Naive thymus-derived CD8-positive, alpha-beta T cell (primary cell): ENCODE measurements around the gene DNPEP. TPM values are rescaled to one million over a fixed set of nuclear protein-coding genes. Genes with fewer than 3 reads are reported as not detected.

ENCODE experiments used
- ATAC-seq, 2 donors: fragments of 150-1000 bp; cut with Tn5 transposase in 1 of 2; sonication (Bioruptor Pico), chemical (Tn5 transposase) in 1 of 2; 1 replicate in 1 of 2; 2 replicates in 1 of 2; pipeline ENCODE4 v1.10.0; 2021; ENCODE audit warnings: mild to moderate bottlenecking in 2 of 2, moderate library complexity in 2 of 2
- POLR2A ChIA-PET: fragments of 350-600 bp; sonication (Branson Sonifier 250); formaldehyde crosslinking; loops from one replicate; lab custom pipeline; 2021; ENCODE audit warnings: antibody characterized with exemption; lab: Charles Lee
- DNase-seq, 10 donors: peaks; one replicate each; pipeline versions ENCODE4 v3.0.0 to v3.0.0-alpha.2; 2020 to 2022
- H3K27ac Mint-ChIP-seq, 10 donors: one replicate each; pipeline ENCODE4 v1.8.0; 2020 to 2022; ENCODE audit warnings: mild to moderate bottlenecking in 10 of 10, mixed read lengths in 10 of 10, moderate library complexity in 4 of 10, inconsistent platforms in 1 of 10
- H3K27me3 Mint-ChIP-seq, 5 donors: one replicate each; pipeline ENCODE4 v1.8.0; 2021 to 2022; ENCODE audit warnings: mixed read lengths in 5 of 5
- H3K36me3 Mint-ChIP-seq, 3 donors: one replicate each; pipeline ENCODE4 v1.8.0; 2020 to 2022; ENCODE audit warnings: mixed read lengths in 3 of 3, mild to moderate bottlenecking in 2 of 3, inconsistent platforms in 1 of 3
- H3K4me1 Mint-ChIP-seq, 4 donors: one replicate each; pipeline ENCODE4 v1.8.0; 2021 to 2022; ENCODE audit warnings: mixed read lengths in 4 of 4
- H3K4me3 Mint-ChIP-seq, 10 donors: one replicate each; pipeline ENCODE4 v1.8.0; 2020 to 2022; ENCODE audit warnings: mild to moderate bottlenecking in 10 of 10, mixed read lengths in 10 of 10, moderate library complexity in 6 of 10, inconsistent platforms in 1 of 10
- H3K9me3 Mint-ChIP-seq, 9 donors: one replicate each; pipeline ENCODE4 v1.8.0; 2020 to 2022; ENCODE audit warnings: mixed read lengths in 9 of 9, mild to moderate bottlenecking in 3 of 9, inconsistent platforms in 1 of 9, moderate library complexity in 1 of 9
- polyA plus RNA-seq, 3 donors: library from polyadenylated mRNA; unstranded; fragments of 300-500 nt; fragmentation: Illumina TruSeq; gene quantifications; one replicate each; pipeline ENCODE4 v1.2.3, GENCODE V29; 2021
- total RNA-seq, 8 experiments: library from RNA in 2 of 8; stranded (reverse) in 2 of 8; gene quantifications; one replicate each; pipeline ENCODE4 v1.2.3 and lab custom pipeline; 2021 to 2026

DNPEP gene
- total and polyA plus RNA-seq, 5 experiments from 2014 or later = 51.2 to 89.1 (median 62.6) TPM

- POLR2A ChIA-PET = no interaction called here
- no peak overlapping the region for H3K27ac Mint-ChIP-seq
- H3K9me3 Mint-ChIP-seq = no peaks in the 10 kb centered on the region
- peaks cover 0 to 4% (median 0%) of the 10 kb centered on the region in 5 donors for H3K27me3 Mint-ChIP-seq
- no peak for ATAC-seq
- H3K36me3 Mint-ChIP-seq = peaks cover 0 to 2% (median 0%) of the 10 kb centered on the region in 3 donors
- H3K4me3 Mint-ChIP-seq = no peak overlapping the region
- no peak for DNase-seq
- H3K4me1 Mint-ChIP-seq = peaks cover 5 to 20% (median 14%) of the 10 kb centered on the region in 4 donors
Observed at GRCh38 chr2:219392754-219393153, 5.0 kb upstream of the DNPEP start.

GRCh38 chr2:219388907-219389156, 1.1 kb upstream of the DNPEP start:
- POLR2A ChIA-PET = interaction anchor here (0.6 to 2.5 kb wide), 13 partner anchors 8 to 1119 kb away, joined by 3 to 13 read pairs (median 5); partner anchors contain the start of genes AAMP, ANKZF1, ATG9A and BCS1L
- H3K36me3 Mint-ChIP-seq = peaks cover 0 to 19% (median 5%) of the 10 kb centered on the region in 3 donors
- H3K9me3 Mint-ChIP-seq = no peaks in the 10 kb centered on the region
- H3K4me3 Mint-ChIP-seq = peak overlapping the region; percentile 63 to 96 (median 75)
- H3K27me3 Mint-ChIP-seq = peaks cover 0 to 1% (median 0%) of the 10 kb centered on the region in 5 donors
- H3K27ac Mint-ChIP-seq = peak overlapping the region; percentile 25 to 96 (median 92)
- peaks cover 2 to 31% (median 20%) of the 10 kb centered on the region in 4 donors for H3K4me1 Mint-ChIP-seq
- DNase-seq (no peak), ATAC-seq (no peak)

GRCh38 chr2:219388121-219388906, 602 bp upstream of the DNPEP start:
- peak overlapping the region; percentile 63 to 97 (median 75) for H3K4me3 Mint-ChIP-seq
- POLR2A ChIA-PET = interaction anchor here (0.6 to 2.5 kb wide), 26 partner anchors 9 to 1172 kb away, joined by 3 to 13 read pairs (median 4); partner anchors contain the start of genes AAMP, ABCB6, ANKZF1 and ARPC2
- H3K9me3 Mint-ChIP-seq = no peaks in the 10 kb centered on the region
- ATAC-seq (peak; percentile 78 to 79), DNase-seq (peak; percentile 95 to 100 (median 99))
- peaks cover 0 to 24% (median 7%) of the 10 kb centered on the region in 3 donors for H3K36me3 Mint-ChIP-seq
- H3K4me1 Mint-ChIP-seq = peaks cover 4 to 36% (median 22%) of the 10 kb centered on the region in 4 donors
- peak overlapping the region; percentile 25 to 96 (median 92) for H3K27ac Mint-ChIP-seq
- H3K27me3 Mint-ChIP-seq = peaks cover 0 to 1% (median 0%) of the 10 kb centered on the region in 5 donors

DNA sequence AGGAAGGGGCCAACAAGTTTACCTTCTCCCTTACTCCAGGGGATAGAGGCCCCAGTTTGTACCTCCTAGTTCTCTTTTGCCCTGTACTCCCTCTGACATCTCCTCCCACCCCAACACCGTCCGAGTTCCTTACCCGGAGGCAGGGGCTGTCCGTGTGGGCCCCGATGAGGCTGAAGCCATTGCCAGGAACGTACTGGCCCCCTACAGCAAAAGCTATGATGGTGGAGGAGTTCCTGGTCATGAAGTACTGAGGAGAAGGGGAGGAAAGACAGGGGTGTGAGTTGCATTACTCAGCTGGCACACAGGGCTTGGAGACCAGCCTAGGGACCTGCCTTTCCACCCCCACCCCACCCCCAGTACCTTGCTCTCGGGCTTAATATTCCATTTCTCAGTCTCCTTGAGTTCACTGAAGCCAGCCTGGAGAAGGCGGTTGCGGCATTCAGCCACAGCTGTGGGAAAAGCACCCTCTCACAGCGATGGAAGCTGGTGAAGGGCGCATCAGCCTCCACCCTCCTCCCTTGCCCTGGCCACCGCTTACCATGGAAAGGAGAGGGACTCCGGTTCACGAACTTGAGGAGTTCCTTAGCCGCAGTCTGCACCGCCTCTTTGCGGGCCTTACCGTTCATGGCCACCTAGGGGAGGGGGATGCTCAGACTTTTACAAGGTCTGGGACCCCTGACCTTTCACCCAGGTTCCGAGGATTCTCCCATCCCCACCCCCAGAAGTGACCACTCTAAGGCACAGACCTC, 1.0 kb downstream of the DNPEP start:
- Mint-ChIP-seq H3K9me3 (no peaks in the 10 kb centered on the region), H3K27ac (peak overlapping the region; percentile 91 to 99 (median 96)), H3K4me3 (peak overlapping the region; percentile 90 to 97 (median 94)), H3K4me1 (peaks cover 6 to 36% (median 23%) of the 10 kb centered on the region in 4 donors), H3K27me3 (no peaks in the 10 kb centered on the region), H3K36me3 (peaks cover 0 to 37% (median 7%) of the 10 kb centered on the region in 3 donors)
- ATAC-seq (no peak), DNase-seq (peak in 2 of 10 donors; percentile 5 to 9)
- POLR2A ChIA-PET = interaction anchor here (0.6 to 2.5 kb wide), 7 partner anchors 10 to 1435 kb away, joined by 3 to 10 read pairs (median 9); partner anchors contain the start of genes ANKZF1, ATG9A, DNAJB2 and TTLL4

GRCh38 chr2:219385958-219386520, 1.7 kb downstream of the DNPEP start:
- ATAC-seq (no peak), DNase-seq (no peak)
- peaks cover 7 to 38% (median 23%) of the 10 kb centered on the region in 4 donors for H3K4me1 Mint-ChIP-seq
- H3K9me3 Mint-ChIP-seq = no peaks in the 10 kb centered on the region
- peak overlapping the region in 4 of 10 donors; percentile 29 to 97 (median 85) for H3K27ac Mint-ChIP-seq
- POLR2A ChIA-PET = interaction anchor here (0.9 kb wide), 1 partner anchor 675 kb away, joined by 3 read pairs; the partner anchor contains the start of gene TTLL4
- H3K4me3 Mint-ChIP-seq = peak overlapping the region in 9 of 10 donors; percentile 55 to 96 (median 94)
- H3K27me3 Mint-ChIP-seq = no peaks in the 10 kb centered on the region
- peaks cover 0 to 44% (median 10%) of the 10 kb centered on the region in 3 donors for H3K36me3 Mint-ChIP-seq

- Mint-ChIP-seq H3K27ac (peak overlapping the region in 5 of 10 donors; percentile 32 to 68 (median 56)), H3K4me1 (peaks cover 7 to 38% (median 23%) of the 10 kb centered on the region in 4 donors), H3K4me3 (peak overlapping the region in 6 of 10 donors; percentile 12 to 45 (median 22)), H3K36me3 (peaks cover 0 to 52% (median 10%) of the 10 kb centered on the region in 3 donors), H3K27me3 (no peaks in the 10 kb centered on the region), H3K9me3 (no peaks in the 10 kb centered on the region)
- no peak for ATAC-seq
- DNase-seq = no peak
- POLR2A ChIA-PET = no interaction called here
Observed at GRCh38 chr2:219384859-219385258, 2.9 kb downstream of the DNPEP start.

DNA sequence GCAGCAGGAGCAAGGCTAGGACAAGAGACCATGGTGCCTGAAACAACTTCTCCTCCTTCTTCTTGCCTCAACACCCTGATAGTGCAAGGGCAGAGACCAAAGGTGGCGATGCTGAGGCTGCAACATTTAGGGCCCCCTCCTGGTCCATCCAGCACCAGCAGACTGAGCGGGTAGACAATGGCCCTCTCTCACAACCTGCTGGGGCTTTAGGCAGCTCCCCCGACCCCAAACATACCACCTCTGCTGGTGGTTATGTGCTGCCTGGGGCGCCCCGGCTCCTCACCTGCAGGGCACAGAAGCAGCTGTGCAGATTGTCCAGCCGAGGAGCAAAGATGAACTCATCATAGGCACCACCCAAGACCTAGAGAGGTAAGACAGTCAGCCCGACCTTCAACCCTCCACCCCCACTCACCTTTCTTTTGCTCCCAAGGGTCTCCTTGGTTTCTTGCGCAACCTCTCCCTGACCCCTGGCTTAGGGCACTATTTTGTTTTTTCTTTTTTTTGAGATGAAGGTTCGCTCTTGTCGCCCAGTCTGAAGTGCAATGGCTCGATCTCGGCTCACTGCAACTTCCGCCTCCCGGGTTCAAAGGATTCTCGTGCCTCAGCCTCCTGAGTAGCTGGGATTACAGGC, 3.5 kb downstream of the DNPEP start:
- POLR2A ChIA-PET = no interaction called here
- ATAC-seq (no peak), DNase-seq (no peak)
- peaks cover 7 to 38% (median 23%) of the 10 kb centered on the region in 4 donors for H3K4me1 Mint-ChIP-seq
- no peaks in the 10 kb centered on the region for H3K27me3 Mint-ChIP-seq
- peak overlapping the region in 4 of 10 donors; percentile 33 to 48 (median 38) for H3K27ac Mint-ChIP-seq
- H3K9me3 Mint-ChIP-seq = no peaks in the 10 kb centered on the region
- peaks cover 0 to 52% (median 10%) of the 10 kb centered on the region in 3 donors for H3K36me3 Mint-ChIP-seq
- H3K4me3 Mint-ChIP-seq = peak overlapping the region in 3 of 10 donors; percentile 12 to 33 (median 29)

GRCh38 chr2:219381448-219381847, 6.3 kb downstream of the DNPEP start:
- no peaks in the 10 kb centered on the region for H3K9me3 Mint-ChIP-seq

DNA sequence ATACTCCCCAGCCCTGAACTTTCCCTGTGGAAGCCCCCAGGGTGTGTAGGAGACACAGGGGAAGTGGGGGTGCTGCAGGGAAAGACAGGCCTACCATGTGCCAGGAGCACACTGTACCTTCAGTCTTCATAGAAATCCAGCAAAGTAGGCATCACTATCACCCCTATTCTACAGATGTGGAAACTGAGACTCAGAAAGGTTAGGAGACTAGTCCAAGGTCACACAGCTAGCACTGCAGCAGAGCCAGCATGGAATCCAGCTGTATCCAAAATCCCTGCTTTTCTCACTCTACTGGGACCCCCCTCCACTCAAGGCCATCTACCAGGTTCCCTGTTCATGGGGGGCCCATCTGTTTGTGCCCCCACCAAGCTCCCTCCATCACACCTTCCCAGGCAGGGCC, 6.8 kb downstream of the DNPEP start:
- H3K36me3 Mint-ChIP-seq = peaks cover 0 to 71% (median 15%) of the 10 kb centered on the region in 3 donors
- H3K27ac Mint-ChIP-seq = peak overlapping the region in 1 of 10 donors; percentile 29
- no peak for DNase-seq

More at GRCh38 chr2:219381448-219381847, 6.3 kb downstream of the DNPEP start:
- Mint-ChIP-seq H3K27ac (no peak overlapping the region), H3K4me3 (no peak overlapping the region), H3K4me1 (peaks cover 7 to 22% (median 10%) of the 10 kb centered on the region in 4 donors), H3K27me3 (no peaks in the 10 kb centered on the region), H3K36me3 (peaks cover 0 to 70% (median 18%) of the 10 kb centered on the region in 3 donors)
- POLR2A ChIA-PET = no interaction called here
- no peak for DNase-seq
- no peak for ATAC-seq

GRCh38 chr2:219378163-219378851, 9.4 kb downstream of the DNPEP start:
- H3K4me1 Mint-ChIP-seq = peaks cover 0 to 6% (median 2%) of the 10 kb centered on the region in 4 donors
- ATAC-seq (no peak), DNase-seq (no peak)
- POLR2A ChIA-PET = interaction anchor here (1.4 kb wide), 1 partner anchor 9 kb away, joined by 3 read pairs; the partner anchor contains the start of gene DNPEP
- no peaks in the 10 kb centered on the region for H3K27me3 Mint-ChIP-seq
- peak overlapping the region in 2 of 10 donors; percentile 17 to 70 for H3K27ac Mint-ChIP-seq
- no peak overlapping the region for H3K4me3 Mint-ChIP-seq
- peaks cover 0 to 72% (median 21%) of the 10 kb centered on the region in 3 donors for H3K36me3 Mint-ChIP-seq
- no peaks in the 10 kb centered on the region for H3K9me3 Mint-ChIP-seq

More for the DNA sequence above, 6.8 kb downstream of the DNPEP start:
- POLR2A ChIA-PET = no interaction called here
- H3K27me3 Mint-ChIP-seq = no peaks in the 10 kb centered on the region
- H3K4me3 Mint-ChIP-seq = no peak overlapping the region
- H3K9me3 Mint-ChIP-seq = no peaks in the 10 kb centered on the region
- peaks cover 3 to 16% (median 7%) of the 10 kb centered on the region in 4 donors for H3K4me1 Mint-ChIP-seq
- ATAC-seq = no peak

- Mint-ChIP-seq H3K27me3 (no peaks in the 10 kb centered on the region), H3K4me3 (no peak overlapping the region), H3K27ac (no peak overlapping the region), H3K4me1 (peaks cover 0 to 5% (median 1%) of the 10 kb centered on the region in 4 donors), H3K36me3 (peaks cover 0 to 18% (median 17%) of the 10 kb centered on the region in 3 donors), H3K9me3 (no peaks in the 10 kb centered on the region)
- POLR2A ChIA-PET = no interaction called here
- no peak for ATAC-seq
- DNase-seq = no peak
Observed at GRCh38 chr2:219369447-219369861, 18.3 kb downstream of the DNPEP start.
